Measurements from ENCODE around the gene LEAP2.
A peak's percentile ranks its signal among the peaks of the same experiment; 100 is the strongest.

The LEAP2 gene

DNA sequence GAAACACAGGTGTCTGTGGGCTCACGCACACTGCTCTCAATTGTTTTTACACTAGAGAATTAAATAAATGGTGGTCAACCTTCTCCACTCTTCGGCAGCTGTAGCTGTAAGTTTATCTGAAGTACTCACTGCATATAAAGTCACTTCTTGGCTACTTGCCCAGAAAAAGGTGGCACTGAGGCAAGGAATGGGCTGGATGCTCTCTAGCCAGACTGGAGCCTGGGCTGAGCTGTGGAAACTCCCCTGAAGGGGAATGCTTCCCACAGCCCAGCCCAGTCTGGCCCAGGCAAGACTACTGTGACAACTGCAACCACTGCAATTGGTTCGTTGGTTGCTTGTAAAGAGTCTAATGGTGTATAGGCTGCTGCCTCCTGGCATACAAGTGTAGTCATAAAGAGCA is 4.5 kb downstream of the LEAP2 start:
- peak; percentile 78 for DNase-seq (ENCODE audit: low spot score)

DNA sequence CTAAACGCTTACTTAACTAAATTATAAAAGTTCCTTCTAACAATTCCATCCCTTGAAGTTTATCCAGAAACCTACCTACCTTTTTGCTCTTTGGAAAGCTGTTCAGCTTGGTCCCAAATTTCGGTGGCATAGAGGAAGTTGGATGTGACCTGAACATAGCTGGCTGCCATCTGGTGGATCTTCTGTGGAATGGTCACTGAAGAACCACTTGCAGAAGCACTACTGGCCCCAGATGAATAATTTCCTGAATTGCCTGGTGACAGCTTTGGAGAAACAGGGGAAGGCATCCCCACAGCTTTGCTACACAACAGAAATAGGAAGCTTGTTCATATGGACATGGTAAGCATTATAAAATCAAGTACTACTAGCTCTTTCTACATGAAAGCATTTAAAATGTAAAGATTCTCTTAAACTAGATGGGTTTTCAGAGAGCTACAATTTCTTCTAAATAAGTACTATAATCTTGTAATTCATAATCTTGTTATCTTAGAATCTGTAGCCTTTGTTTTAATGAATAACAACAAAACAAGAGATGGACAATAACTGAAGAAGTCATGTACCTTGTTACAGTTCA is 9.9 kb downstream of the LEAP2 start:
- DNase-seq (ENCODE audit: low spot score), result peak; percentile 59

DNA sequence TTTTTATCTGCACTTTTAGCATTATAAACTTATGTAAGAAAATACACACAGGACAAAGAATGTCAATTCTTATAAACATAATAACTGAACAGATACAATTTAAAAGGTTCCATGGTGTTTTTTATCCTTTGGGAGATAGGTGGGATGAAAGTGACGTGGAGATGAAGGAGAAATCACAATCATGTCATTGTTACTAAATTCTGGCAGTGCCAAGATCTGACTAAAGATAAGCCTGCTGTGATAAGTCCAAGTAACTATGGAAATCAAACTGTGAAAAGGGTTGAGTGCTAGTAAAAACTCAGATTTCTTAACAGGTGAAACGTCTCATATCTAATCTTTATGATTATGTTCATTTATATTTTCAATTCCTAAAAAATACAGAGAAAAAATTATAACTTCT is 11.1 kb downstream of the LEAP2 start:
- DNase-seq (ENCODE audit: low spot score), result no peak

DNA sequence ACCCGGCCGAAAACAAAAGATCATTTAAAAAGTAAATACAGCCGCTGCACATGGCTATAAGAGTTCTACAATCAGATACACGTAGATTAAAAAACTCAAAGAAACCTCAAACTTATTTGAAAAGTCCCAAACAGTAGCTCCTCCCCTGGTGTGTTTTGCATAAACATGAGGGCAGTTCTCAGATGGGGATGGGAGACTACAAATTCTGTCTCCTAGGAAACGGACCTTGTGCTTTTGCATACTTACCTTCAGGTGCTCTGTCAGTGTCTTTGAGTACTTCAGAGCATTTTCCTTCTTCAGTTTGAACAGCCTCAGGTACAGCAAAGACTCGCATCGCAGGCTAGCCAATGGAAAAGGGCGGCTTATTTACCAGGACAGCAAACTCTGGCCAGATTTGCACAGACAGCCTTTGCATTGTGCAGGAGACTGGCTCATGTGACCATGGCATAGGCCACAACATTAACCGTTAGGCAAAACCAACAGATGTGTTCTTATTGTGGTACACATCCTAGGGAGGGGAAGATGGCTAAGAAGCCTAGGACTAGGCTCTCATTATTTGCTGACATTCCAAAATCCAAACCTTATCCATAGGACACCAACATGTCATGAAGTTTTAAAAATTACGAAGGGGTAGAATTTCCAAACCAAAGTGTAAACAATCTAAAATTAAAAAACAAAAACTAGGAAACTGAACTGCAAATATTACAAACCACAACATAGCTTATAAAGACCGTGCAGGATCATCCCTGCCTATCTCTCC is 12.8 kb downstream of the LEAP2 start:
- DNase-seq (ENCODE audit: low spot score), result no peak

DNA sequence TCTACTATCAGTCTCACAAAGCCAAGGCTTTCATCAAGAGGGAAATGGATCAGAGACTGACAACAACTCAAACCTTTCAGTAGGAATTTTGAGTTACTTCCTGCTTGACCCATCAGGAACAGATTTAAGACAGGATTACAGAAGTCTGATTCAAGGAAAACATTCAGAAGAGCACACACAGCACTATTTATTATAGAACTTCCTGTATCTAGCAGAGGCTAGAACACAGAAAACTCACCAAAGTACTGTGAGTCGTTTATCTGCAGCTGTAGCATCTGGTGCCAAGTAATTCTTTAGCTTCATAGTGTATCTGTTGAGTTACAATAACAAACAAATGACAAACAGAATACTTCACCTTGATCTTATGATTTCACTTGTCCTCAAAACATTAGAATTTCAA is 13.8 kb downstream of the LEAP2 start:
- no peak for DNase-seq (ENCODE audit: low spot score)

DNA sequence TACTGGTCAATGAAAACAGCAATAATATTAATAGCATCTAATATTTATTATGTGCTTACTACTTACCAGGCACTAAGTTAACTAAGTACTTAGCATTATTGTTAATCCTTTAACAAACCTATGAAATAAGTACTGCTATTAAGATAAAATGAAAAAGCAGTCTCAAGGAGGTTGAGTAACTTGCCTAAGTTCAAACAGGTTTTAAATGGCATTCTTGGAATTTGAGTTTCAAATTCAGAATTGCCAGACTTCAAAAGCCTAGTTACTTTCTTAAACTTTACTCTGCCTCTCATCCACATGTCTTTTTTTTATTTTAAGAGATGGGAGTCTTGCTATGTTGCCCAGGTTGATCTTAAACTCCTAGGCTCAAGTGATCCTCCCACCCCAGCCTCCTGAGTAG is 16.0 kb downstream of the LEAP2 start:
- no peak for DNase-seq (ENCODE audit: low spot score)

DNA sequence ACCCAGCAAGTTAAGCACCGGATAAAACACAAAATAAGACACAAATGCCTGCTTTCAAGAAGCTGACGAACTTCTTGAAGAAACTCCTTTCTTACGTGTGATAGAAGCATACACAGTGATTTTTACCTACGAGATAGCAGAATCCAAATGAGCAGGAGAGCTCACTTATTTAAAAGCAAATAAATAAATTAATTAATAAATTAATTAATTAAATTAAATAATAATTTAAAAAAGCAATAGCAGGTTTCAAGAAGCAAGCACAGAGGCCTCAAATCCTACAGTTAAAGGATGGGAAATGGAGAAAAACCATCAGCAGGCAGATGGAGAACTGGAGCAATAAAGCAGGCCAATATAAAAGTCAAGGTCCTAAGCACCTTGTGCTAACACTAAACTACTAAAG is 17.3 kb downstream of the LEAP2 start:
- DNase-seq (ENCODE audit: low spot score), result no peak

DNA sequence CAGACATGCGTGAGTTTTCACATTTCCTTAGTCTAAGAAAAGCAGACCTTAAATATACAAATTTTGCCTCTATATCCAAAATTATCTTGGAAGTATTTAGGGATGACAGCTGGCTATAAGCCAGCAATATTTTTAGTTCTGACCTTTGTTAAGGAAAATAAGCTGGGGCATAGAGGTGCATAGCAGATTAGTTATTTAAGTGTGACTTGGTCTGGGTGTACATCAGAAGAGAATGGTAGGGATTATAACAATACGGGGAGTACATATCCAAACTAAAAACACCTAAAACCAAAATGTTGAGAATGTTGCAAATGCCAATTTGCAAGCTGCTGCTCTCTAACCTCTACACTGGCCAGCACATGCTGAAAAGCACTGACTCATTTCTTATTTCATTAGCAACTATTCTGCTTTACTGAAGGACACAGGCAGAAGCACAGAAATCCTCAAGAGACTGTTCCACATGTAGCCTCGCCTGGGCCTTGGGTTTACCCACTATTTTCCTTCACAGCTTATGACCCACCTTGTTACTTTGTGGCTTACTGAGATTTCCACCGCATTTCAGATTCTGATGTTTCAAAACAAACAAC is 22.3 kb downstream of the LEAP2 start:
- no peak for DNase-seq (ENCODE audit: low spot score)

DNA sequence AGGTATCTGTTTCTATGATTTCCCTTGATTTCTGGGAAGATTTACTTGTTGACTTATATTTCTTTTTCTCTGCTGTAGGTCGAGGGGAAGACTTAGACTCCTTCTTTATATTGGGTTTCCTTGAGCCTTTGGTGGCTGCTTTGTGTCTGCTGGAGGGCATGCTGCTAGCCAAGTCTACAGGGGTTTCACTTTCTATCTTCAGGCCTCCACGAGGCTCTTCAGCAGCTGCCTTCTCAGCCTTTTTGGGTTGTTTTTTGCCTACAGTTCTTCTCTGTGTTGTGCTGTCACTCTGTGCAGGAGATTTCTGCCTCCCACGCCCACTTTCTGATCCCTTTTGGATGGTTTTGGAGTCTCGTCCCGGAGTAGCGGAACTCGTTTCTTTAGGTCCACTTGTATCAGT is 23.2 kb downstream of the LEAP2 start:
- no peak for DNase-seq (ENCODE audit: low spot score)

DNA sequence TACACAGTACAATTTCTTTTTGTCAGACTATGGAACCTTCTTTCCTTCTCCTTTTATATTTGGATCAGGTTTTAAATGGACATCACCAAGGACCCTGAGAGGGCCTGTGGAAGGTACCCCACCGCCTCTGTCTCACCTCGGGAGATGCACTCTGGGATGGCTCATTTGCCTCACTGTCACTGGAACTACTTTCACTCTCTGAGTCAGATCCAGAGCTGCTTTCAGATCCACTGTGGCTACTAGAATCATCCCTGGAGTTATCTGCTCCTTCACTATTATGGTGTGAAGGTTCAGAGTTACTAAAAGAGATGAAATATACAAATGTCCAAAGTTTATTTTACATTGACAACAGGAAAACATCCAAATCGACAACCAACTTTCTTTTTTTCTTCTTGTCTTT is 24.6 kb downstream of the LEAP2 start:
- no peak for DNase-seq (ENCODE audit: low spot score)

DNA sequence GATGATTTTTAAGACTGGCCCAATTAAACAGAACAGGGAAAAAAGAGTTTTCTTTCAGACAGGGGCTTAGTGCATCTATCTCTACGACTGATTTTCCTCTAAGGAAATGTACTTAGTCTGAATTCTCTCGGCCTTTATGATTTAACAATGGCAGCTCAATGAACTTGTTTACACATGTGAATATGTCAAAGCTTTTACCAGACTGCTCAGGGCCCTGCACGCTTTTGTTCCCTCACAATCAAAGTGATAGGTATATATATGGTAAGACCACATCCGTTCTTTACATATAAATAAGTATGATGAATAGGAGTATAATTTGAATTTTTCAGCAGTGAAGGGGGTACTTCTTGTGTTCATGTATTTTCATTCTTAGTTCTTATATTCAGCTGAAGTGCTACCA is 27.6 kb downstream of the LEAP2 start:
- DNase-seq (ENCODE audit: low spot score), result no peak

DNA sequence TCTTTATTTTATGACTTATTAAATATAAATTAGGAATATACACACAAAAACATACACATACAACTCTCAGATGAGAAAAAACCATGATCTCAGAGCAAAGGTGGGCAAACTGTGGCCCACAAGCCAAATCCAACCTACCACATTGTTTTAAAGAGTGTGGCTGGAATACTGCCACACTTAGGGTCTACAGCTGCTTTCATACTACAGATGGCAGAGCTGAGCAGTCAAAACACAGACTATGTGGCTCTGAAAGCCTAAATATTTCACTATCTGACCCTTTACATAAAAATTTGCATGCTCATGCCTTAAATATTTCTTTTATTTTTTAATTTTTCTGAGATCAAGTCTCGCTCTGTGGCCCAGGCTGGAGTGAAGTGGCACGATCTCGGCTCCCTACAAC is 28.3 kb downstream of the LEAP2 start:
- DNase-seq (ENCODE audit: low spot score), result no peak

DNA sequence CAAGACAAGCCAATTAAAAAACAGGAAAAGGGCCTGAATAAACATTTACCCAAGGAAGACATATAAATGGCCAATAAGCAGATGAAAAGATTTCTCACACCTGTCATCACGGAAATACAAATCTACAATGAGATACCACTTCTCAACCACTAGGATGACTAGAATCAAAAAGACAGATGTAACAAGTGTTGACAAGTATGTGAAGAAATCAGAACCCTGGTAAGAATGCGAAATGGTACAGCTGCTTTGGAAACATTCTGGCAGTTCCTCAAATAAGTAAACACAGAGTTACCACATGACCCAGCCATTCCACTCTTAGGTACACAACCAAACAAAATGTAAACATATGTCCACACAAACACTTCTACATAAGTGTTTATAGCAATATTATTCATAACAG is 32.5 kb downstream of the LEAP2 start:
- peak; percentile 36 for DNase-seq (ENCODE audit: low spot score)

DNA sequence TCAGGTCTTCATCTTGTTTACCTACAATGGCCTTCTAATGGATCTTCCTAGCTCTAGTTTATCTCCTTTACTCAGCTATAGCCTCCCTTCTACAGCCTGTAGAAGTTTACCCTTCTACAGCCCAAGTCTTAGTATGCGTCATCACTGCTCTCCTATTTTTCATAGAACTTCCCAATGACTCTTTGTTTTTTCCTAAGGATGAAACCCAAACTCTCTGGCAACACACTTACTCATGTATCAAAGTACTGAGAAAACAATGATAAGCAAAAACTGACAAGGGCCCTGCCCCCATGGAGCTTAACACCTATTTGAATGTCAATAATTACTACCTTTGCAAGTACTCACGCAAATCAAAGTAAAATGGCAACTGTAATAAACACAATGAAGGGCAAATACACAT is 33.7 kb downstream of the LEAP2 start:
- no peak for DNase-seq (ENCODE audit: low spot score)

DNA sequence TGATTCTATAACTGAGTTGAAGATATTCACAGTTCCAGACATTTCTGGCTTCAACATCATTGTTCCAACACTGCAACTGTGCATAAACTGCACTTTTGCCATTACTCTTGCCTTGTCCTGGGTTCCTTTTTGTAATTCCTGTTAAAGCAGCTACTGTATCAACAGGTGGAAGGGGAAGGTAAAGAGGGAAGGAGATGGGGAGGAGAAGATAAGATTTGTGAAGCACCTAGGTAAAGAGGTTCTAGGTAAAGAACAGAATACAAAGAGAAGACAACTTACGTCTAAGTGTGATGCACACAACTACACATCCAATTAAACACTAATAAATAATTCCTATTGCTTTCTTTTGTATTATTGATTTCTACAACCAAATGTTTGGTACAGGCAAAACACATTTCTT is 36.2 kb downstream of the LEAP2 start:
- no peak for DNase-seq (ENCODE audit: low spot score)

DNA sequence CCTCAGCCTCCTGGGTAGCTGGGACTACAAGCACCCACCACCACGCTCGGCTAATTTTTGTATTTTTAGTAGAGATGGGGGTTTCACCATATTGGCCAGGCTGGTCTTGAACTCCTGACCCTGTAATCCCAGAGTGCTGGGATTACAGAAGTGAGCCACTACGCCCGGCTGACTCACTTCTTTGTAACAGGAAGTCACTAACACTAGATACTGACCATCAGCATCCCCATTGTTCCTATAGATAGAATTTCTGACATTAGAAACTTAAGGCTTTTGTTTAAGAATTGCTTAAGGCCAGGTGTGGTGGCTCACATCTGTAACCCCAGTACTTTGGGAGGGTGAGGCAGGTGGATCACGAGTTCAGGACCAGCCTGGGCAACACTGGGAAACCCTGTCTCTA is 42.2 kb downstream of the LEAP2 start:
- DNase-seq (ENCODE audit: low spot score), result no peak

DNA sequence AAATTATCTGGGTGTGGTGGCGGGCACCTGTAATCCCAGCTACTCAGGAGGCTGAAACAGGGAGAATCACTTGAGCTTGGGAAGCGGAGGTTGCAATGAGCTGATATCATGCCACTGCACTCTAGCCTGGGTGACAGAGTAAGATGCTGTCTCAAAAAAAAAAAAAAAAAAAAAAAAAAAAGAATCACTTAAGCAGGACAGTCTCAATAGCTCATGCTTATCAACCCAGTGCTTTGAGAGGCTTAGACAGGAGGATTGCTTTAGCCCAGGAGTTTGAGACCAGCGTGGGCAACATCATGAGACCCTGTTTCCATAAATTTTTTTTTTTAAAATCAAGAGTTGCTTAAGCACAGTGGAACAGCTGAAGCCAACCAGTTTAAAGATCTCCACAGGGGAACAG is 42.6 kb downstream of the LEAP2 start:
- DNase-seq (ENCODE audit: low spot score), result no peak
